ENCODE results near the gene ALG10B. TPM values are rescaled to one million over a fixed set of nuclear protein-coding genes. Genes with fewer than 3 reads are reported as not detected.
A peak's percentile ranks its signal among the peaks of the same experiment; 100 is the strongest.

Gene ALG10B
- total and polyA plus RNA-seq, 2 of the 8 experiments (the other 6 are each of a cell fraction or from before 2014, with no cell fraction given) = 3.2 to 5.4 TPM

- TF ChIP-seq SP1 (IDR thresholded peaks at IDR 0.05; ENCODE audit: low read depth, low read length) (peak; percentile 53; the same call in 1 of the 2 replicates), EZH2 (IDR thresholded peaks at IDR 0.05; ENCODE audit: low read depth, low read length, severe bottlenecking) (no peak), GTF2F1 (IDR thresholded peaks at IDR 0.05; ENCODE audit: borderline replicate concordance, low read depth, low read length) (no peak), USF2 (IDR thresholded peaks at IDR 0.05; ENCODE audit: low read length) (no peak), BCL11A (IDR thresholded peaks at IDR 0.05; ENCODE audit: low read depth in 2 of 2, low read length in 2 of 2) (no peak), GABPA (IDR thresholded peaks at IDR 0.05; ENCODE audit: borderline replicate concordance, insufficient read depth, low read length) (peak; percentile 99), JUND (IDR thresholded peaks at IDR 0.05; ENCODE audit: low read length) (no peak), E2F6 (IDR thresholded peaks at IDR 0.05) (no peak), CHD1 (IDR thresholded peaks at IDR 0.05; ENCODE audit: low read depth, low read length) (no peak), CEBPB (IDR thresholded peaks at IDR 0.05; ENCODE audit: low read depth, low read length) (no peak; the same call in 1 of the 2 replicates), CREB1 (IDR thresholded peaks at IDR 0.05) (peak; percentile 49; the same call in 1 of the 2 replicates), RNF2 (IDR thresholded peaks at IDR 0.05; ENCODE audit: borderline replicate concordance, low read depth, low read length, missing control alignments, poor library complexity, severe bottlenecking) (no peak), KDM4A (IDR thresholded peaks at IDR 0.05; ENCODE audit: low read depth, low read length, severe bottlenecking) (peak; percentile 89), PHF8 (conservative IDR thresholded peaks at IDR 0.05; ENCODE audit: low read depth, low read length) (peak; percentile 58; the same call in 1 of the 2 replicates)
Observed at GRCh38 chr12:38316391-38317129, at the start of gene ALG10B (continued).
